ENCODE results near the gene FADS3. TPM values are rescaled to one million over a fixed set of nuclear protein-coding genes. Genes with fewer than 3 reads are reported as not detected.

The FADS3 gene
- total and polyA plus RNA-seq, 9 of the 15 experiments (the other 6 are each of a cell fraction or from before 2014, with no cell fraction given): 0.97 to 148 (median 92.7) TPM

DNA sequence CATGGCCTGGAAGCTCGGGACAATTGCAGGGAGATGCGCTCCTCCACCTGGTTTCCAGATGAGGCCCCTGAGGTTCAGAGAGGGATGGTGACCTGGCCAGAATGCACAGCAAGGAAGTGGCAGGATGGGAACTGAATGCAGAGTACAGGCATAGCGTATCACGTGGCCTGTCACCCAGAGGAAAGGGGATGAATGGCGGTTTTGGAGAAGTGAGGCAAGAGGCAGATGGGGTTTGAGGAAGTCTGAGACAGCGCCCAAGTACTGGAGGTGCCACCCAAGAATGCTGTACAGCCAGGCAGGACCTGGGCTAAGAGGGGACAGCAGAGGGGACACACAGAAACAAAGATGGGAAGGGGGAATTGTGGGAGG lies 21.2 kb upstream of the FADS3 start (continued):
- TF ChIP-seq KAT8 (IDR thresholded peaks at IDR 0.05; ENCODE audit: low read depth): no peak
- TF ChIP-seq, protein P1, sequence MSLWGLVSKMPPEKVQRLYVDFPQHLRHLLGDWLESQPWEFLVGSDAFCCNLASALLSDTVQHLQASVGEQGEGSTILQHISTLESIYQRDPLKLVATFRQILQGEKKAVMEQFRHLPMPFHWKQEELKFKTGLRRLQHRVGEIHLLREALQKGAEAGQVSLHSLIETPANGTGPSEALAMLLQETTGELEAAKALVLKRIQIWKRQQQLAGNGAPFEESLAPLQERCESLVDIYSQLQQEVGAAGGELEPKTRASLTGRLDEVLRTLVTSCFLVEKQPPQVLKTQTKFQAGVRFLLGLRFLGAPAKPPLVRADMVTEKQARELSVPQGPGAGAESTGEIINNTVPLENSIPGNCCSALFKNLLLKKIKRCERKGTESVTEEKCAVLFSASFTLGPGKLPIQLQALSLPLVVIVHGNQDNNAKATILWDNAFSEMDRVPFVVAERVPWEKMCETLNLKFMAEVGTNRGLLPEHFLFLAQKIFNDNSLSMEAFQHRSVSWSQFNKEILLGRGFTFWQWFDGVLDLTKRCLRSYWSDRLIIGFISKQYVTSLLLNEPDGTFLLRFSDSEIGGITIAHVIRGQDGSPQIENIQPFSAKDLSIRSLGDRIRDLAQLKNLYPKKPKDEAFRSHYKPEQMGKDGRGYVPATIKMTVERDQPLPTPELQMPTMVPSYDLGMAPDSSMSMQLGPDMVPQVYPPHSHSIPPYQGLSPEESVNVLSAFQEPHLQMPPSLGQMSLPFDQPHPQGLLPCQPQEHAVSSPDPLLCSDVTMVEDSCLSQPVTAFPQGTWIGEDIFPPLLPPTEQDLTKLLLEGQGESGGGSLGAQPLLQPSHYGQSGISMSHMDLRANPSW (CRISPR knock-in tag; IDR thresholded peaks at IDR 0.05): no peak
- peak; percentile 14 for TF ChIP-seq PHF20 (IDR thresholded peaks at IDR 0.05; ENCODE audit: partially characterized antibody)
- no peak for TF ChIP-seq NFE2 (IDR thresholded peaks at IDR 0.05; ENCODE audit: low read depth)
- TF ChIP-seq, protein P2, sequence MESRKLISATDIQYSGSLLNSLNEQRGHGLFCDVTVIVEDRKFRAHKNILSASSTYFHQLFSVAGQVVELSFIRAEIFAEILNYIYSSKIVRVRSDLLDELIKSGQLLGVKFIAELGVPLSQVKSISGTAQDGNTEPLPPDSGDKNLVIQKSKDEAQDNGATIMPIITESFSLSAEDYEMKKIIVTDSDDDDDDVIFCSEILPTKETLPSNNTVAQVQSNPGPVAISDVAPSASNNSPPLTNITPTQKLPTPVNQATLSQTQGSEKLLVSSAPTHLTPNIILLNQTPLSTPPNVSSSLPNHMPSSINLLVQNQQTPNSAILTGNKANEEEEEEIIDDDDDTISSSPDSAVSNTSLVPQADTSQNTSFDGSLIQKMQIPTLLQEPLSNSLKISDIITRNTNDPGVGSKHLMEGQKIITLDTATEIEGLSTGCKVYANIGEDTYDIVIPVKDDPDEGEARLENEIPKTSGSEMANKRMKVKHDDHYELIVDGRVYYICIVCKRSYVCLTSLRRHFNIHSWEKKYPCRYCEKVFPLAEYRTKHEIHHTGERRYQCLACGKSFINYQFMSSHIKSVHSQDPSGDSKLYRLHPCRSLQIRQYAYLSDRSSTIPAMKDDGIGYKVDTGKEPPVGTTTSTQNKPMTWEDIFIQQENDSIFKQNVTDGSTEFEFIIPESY (CRISPR knock-in tag; IDR thresholded peaks at IDR 0.05): peak; percentile 79
- peak; percentile 76 for TF ChIP-seq BCOR (IDR thresholded peaks at IDR 0.05)

Measured in K562 (cell line).